HTR-8/SVneo (cell line): ENCODE results near the gene KCNC3.

ENCODE experiments used
- DNase-seq: peaks from one replicate; pipeline ENCODE4 v3.0.0; 2011; ENCODE audit warnings: low spot score, mixed read lengths; ENCODE audit not compliant: insufficient read length
- FAIRE-seq: peaks from 2 replicates; lab custom pipeline; 2011; peaks lifted over from hg19 to GRCh38; lab: Jason Lieb, UNC

KCNC3 gene

DNA sequence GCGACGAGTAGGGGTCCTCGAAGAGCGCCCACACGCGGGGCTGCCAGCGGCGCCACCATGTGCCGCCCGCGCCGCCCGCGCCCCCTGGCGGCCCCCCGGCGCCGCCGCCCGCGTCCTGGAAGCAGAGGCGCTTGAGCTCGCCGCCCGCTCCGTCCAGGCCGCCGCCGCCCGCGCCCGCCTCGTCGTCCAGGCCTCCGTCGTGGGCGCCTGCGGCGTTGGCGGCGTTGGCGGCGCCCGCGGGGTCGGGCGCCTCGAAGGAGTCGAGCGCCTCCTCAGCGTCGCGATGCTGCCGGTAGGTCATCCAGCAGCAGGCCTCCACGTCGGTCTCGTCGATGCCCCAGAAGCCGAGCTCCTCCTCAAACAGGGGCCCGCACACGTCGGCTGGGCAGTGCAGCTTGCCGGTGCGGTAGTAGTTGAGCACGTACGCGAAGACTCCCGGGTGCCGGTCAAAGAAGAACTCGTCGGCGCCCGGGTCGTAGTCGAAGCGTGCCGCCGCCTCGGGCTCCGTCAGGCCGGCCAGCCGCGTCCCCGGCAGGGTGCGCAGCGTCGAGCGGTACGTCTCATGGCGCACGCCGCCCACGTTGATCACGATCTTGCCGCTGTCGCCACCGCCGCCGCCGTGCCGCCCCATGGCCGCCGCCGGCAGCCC is 829 bp downstream of the KCNC3 start:
- DNase-seq (no peak), FAIRE-seq (no peak)

DNA sequence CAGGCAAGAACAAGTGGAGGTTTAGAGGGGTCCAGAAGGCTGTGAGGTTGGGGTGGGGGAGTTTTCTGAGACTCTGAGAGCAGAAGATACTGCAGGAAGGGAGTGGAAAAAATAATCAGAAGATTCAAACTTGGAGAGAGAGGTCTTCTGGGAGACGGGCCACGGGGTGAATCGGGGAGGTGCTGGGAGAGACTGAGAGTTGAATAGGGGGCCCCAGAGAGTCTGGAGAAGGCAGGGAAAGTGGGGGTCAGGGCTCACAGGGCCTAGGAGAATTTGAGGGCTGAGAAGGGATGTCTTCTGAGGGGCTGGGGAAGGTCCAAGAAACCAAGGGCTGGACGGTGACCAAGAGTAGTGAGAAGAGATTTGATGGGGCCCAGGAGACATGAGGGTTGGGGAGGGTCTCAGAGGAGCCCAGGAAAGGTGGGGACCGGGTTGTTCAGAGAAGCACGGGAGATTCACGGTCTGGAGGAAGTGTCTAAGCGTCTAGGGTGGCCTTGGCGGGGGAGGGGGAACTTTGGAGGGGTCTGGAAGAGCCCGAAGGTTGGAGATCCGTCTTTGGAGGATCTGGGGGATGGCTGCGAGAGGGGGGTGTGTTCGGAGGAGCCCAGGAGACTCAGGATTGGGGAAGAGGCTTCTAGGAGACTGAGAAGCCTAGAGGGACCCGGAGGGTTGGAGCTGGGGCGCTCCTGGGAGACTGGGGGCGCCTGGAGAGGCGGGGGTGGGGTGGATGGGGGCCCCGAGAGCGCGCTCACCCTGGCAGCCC is 1.5 kb downstream of the KCNC3 start:
- FAIRE-seq (no peak), DNase-seq (no peak)

DNA sequence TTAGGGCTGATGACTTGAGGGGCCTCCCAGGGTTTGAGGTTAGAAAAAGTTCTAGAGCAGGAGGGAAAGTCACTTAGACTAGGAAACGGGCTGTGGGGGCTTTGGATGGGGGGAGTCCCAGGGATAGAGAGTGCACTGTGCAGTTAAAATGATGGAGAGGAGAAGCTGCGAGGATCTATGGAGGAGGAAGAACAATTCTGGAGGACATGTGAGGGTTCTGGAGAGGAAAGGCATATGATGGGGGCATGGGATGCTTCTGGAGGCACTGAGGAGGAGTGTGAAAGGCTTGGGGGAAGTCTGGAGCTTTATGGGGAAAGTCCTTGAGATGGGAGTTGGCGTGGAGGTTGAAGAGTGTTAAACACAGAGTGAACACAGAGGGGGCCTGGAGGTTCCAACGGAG is 2.2 kb downstream of the KCNC3 start:
- FAIRE-seq (no peak), DNase-seq (no peak)

GRCh38 chr19:50326101-50326664 is 3.0 kb downstream of the KCNC3 start:
- FAIRE-seq (no peak), DNase-seq (no peak)

DNA sequence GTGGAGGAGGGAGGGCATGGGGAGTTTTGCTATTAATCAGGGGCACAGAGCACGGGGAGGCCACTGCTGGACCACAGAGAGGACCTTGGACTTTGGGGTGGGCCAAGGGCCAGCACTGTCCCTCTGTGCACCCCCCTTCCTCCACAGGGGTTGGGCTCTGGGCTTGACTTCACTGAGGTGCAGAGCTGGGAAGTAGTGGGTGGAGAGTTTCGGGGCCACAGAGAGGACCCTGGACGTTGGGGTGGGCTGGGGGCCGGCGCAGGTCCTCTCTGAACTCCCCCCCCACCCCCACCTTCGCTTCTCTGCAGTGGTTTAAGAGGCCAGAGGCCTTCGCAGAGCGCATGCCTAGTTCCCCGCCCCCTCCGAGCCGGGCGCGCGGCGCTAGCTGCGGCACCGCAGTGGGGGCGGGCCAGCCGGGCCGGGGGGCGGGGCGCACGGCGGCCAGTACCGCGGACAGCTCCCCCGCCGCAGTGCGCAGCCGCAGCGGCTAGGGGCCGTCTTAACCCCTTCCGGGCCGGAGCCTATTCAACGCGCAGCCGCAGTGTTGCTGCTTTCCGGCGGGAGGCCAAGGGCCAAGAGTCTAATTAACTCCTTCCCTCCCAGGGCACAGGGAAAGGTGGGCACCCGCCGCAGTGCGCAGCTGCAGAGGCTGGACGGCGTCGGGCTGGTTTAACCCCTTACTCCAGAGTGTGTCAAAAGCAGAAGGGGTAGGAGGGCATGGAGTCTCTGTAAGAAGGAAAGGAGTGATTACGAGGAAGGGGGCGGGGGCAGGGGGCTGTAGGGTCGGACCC is 3.7 kb downstream of the KCNC3 start:
- DNase-seq: peak; percentile 94
- peak; percentile 91 for FAIRE-seq

DNA sequence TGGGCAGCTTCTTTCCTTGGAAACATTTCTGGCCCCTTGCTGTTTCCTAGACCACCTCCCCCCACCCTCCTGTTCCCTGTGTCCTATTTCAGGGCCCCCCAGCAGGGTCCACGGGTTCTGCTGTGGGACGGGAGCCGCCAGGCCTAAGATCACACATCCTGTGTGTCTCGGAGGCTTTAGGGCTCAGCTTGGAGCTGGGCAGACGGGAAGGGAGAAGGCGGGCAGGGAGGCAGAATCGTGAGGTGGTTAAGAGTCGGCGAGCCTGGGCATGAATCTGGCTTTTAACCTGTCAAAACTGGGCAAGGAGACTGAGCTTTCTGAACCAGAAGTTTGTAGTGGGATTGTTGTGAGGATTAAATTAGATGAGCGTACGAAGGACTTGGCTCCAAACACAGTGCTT is 4.8 kb downstream of the KCNC3 start:
- FAIRE-seq (no peak), DNase-seq (no peak)

- no peak for DNase-seq
- FAIRE-seq: no peak
Observed at GRCh38 chr19:50323782-50324133, 5.4 kb downstream of the KCNC3 start.

DNA sequence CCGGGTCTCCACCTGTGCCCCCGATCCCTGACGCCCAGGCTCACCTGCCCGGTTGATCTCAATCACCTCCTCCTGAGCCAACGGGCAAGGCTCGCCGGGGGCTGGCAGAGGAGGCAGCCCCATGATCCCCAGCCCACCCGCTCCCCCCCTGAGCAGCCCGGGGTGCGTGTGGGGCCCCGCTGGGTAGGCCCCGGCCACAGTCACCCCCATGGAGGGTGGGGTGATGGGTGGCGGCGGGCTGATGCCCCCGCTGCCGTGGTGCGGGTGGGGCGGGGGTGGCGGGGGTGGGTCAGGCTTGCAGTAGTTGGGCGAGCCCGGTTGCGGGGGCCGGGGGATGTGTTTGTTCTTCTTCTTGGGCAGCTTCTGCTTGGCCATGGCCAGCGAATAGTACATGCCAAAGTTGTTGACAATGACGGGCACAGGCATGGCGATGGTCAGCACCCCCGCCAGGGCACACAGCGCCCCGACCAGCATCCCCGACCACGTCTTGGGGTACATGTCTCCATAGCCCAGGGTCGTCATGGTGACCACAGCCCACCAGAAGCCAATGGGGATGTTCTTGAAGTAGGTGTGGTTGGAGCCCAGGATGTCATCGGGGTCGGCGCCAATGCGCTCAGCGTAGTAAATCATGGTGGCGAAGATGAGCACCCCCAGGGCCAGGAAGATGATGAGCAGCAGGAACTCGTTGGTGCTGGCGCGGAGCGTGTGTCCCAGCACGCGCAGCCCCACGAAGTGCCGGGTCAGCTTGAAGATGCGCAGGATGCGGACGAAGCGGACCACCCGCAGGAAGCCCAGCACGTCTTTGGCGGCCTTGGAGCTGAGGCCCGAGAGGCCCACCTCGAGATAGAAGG is 6.0 kb downstream of the KCNC3 start:
- FAIRE-seq (no peak), DNase-seq (no peak)

DNA sequence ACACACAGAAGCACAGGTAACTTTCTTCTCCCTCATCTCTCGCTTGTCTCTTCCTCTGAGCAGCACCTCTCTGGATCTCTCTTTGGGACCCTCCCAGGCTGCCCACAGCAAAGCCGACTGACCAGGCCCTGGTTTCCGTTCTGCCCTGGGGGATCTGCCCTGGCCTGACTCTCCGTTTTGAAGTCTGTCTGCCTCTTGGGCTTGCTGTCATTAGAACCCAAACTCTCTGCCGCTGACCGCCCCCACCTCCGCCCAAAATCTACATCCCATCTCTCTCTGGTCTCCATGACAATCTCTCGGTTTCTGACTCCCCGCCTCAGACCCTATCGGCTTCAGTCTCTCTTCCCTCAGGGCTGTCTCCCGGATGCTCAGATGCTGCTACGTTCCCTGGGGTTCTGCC is 6.9 kb downstream of the KCNC3 start:
- DNase-seq: no peak
- FAIRE-seq: no peak

- DNase-seq: no peak
- no peak for FAIRE-seq
Observed at GRCh38 chr19:50321831-50322230, 7.3 kb downstream of the KCNC3 start.

DNA sequence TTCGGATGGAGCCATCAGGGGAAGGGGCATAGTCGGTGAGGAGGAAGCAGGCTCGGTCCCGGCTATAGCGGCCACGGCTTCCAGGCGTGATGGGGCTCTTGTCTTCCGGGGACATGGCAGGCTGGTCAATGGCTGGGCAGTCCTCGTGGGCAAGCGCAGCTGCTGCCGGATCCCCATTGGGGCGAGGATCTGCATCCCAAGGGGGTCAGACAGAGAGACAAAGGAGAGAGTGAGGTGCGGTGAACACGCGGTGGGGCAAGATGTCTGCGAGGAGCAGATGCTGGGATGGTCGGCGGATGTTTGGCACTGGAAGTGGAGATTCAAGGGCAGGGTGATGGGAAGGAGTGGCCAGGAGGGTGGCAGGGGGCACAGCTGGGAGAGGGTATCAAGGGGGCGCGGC is 8.6 kb downstream of the KCNC3 start:
- DNase-seq: no peak
- FAIRE-seq: no peak

DNA sequence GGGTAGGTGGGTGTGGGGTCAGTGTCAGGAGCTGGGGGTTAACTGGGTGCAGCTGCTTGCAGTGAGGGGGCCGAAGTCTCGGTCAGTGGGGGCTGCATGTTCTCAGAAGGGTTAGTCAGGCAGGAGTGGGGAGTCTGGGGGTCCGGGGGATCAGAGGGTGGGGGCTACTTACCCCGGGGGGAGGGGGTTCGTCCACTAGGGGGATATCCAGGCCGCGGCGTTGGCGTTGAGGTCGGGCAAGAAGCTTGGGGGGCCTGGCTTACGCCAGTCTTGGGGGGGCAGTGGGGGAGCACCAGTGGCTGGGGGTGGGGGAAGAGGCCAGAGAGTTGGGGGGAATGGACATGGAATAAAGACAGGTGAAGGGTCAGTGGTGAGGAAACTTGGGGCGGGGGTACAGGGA is 9.1 kb downstream of the KCNC3 start:
- no peak for FAIRE-seq
- no peak for DNase-seq

GRCh38 chr19:50319156-50319555 is 10.0 kb downstream of the KCNC3 start:
- FAIRE-seq (no peak), DNase-seq (no peak)

DNA sequence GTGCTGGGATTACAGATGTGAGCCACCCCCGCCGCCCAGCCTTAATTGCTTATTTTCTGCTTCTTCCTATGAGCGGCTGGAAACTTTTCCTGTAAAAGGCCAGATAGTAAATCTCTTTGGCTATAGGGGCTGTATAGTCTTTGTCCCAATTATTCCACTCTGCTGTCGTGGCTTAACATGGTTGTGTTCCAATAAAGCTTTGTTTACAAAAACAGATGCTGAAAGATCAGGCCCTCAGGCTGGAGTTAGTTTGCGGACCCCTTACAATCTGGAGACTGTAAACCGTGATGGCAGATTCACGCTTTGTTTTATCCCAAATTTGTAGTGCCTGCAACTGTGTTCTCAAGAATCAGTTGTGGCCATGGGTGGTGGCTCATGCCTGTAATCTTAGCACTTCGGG is 10.7 kb downstream of the KCNC3 start:
- FAIRE-seq (no peak), DNase-seq (no peak)

DNA sequence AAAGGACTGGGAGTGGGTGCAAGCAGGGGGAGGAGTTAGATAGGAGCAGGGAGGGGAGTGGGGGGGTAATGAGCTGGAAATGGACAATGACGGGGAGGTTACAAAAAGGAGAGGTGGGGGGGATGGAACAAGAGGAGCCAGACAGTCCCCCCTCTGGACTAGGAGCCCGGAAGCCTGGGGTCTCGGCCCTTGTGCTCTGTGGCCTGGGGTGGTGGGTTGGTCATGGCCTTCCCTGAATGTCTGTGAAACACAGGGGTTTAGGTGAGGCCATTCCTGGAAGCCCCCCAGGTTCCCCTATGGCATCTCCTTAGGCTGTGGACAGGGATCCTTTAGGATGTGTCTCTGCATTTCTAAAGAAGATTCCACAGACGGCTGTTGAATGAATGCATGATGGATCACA is 12.1 kb downstream of the KCNC3 start:
- DNase-seq: no peak
- no peak for FAIRE-seq

- no peak for FAIRE-seq
- peak; percentile 58 for DNase-seq
Observed at GRCh38 chr19:50315773-50316448, 13.3 kb downstream of the KCNC3 start.

GRCh38 chr19:50314724-50315708 is 14.2 kb downstream of the KCNC3 start:
- peak; percentile 57 for FAIRE-seq
- no peak for DNase-seq

DNA sequence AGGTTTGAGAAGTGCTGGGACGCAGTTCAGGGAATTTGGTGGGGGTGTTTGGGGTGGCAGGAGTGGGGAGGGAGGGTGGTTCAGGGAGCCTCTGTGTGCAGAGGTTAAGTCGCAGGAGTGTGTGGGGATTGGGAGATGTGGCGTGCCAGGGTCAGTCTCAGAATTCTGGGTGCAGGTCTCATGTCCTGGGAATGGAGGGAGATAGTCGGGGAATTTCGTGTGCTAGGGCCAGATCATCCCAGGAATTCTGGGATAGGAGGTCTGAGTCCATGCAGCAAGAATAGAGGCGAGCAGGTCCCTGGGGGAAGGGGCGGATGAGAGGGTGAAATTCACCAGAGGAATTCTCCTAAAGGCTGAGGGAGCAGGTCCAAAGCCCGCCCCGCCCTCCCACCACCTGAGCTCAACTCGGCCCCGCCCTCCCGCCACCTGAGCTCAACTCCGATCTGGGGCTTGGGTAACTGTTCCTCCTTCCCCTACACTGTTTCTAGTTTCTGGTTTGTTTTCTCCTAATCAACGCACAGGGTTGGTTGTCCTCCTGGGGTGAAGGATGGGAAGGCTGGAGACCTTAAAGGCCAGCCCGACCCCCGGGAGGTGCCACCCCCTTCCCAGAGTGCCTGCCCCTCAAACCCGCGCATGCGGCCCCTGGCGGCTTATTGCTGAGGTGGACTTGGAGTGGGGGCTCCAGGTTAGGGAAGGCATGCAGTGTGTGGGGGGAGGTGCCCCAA is 15.2 kb downstream of the KCNC3 start:
- no peak for DNase-seq
- no peak for FAIRE-seq
